SK-N-MC (cell line): ENCODE measurements around the gene GIPC2.
"Not testable (repeated sequence)": the region's sequence is repeated elsewhere in the genome, so short reads cannot be mapped to it uniquely, and the experiment has no call there.

Experiments
- DNase-seq: peaks from one replicate; pipeline ENCODE4 v3.0.0-alpha.2; 2011; ENCODE audit warnings: low read depth, low spot score
- H3K27ac ChIP-seq: fragments of 200-600 bp; sonication (generic); 2 replicates; pipeline ENCODE4 v1.5.1; 2016; ENCODE audit warnings: mixed run types
- H3K36me3 ChIP-seq: fragments of 200-600 bp; sonication (generic); 2 replicates; pipeline ENCODE4 v1.6.1; 2017; ENCODE audit warnings: antibody characterized with exemption, low read length, mixed read lengths; ENCODE audit not compliant: insufficient read depth
- H3K4me3 ChIP-seq: fragments of 200-600 bp; sonication (generic); 2 replicates; pipeline ENCODE4 v1.5.1; 2016
- H3K9ac ChIP-seq: fragments of 200-600 bp; sonication (generic); 2 replicates; pipeline ENCODE4 v1.8.0; 2017; ENCODE audit warnings: mixed run types, mixed read lengths; ENCODE audit not compliant: insufficient read length
- H3K9me3 ChIP-seq: fragments of 200-600 bp; sonication (generic); 2 replicates; pipeline ENCODE4 v1.6.1; 2017; ENCODE audit warnings: low read depth, mild to moderate bottlenecking, antibody characterized with exemption, low read length, moderate library complexity, mixed read lengths
- EZH2 ChIP-seq: fragments of 200-600 bp; sonication (generic); IDR thresholded peaks from one replicate; pipeline ENCODE4 v1.6.1; 2017; ENCODE audit warnings: antibody characterized with exemption
- FOXP2 ChIP-seq: optimal IDR thresholded peaks from 2 replicates; pipeline ENCODE3; 2011; ENCODE audit warnings: mild to moderate bottlenecking, moderate library complexity; ENCODE audit not compliant: insufficient read depth; ENCODE audit errors: extremely low read length, control extremely low read depth
- POLR2AphosphoS5 ChIP-seq: IDR thresholded peaks from 2 replicates; pipeline ENCODE4 v1.6.1; 2012; ENCODE audit warnings: mild to moderate bottlenecking, low read depth, low read length, borderline replicate concordance

The GIPC2 gene

GRCh38 chr1:78054559-78054958, 8.8 kb downstream of the GIPC2 start:
- H3K9ac ChIP-seq: no peak overlapping the region
- no peak overlapping the region for H3K4me3 ChIP-seq
- no peak overlapping the region for H3K27ac ChIP-seq
- TF ChIP-seq POLR2AphosphoS5 (no peak), EZH2 (no peak), FOXP2 (no peak)
- no peak for DNase-seq
- H3K36me3 ChIP-seq: no peaks in the 10 kb centered on the region
- H3K9me3 ChIP-seq: no peaks in the 10 kb centered on the region

GRCh38 chr1:78054972-78055371, 9.2 kb downstream of the GIPC2 start:
- H3K4me3 ChIP-seq: no peak overlapping the region
- H3K27ac ChIP-seq: no peak overlapping the region
- no peak overlapping the region for H3K9ac ChIP-seq
- no peaks in the 10 kb centered on the region for H3K36me3 ChIP-seq
- H3K9me3 ChIP-seq: no peaks in the 10 kb centered on the region
- TF ChIP-seq EZH2 (no peak), FOXP2 (no peak), POLR2AphosphoS5 (no peak)
- DNase-seq: no peak

- no peak for DNase-seq
- H3K27ac ChIP-seq: no peak overlapping the region
- H3K36me3 ChIP-seq: no peaks in the 10 kb centered on the region
- TF ChIP-seq POLR2AphosphoS5: no peak
- TF ChIP-seq FOXP2: no peak
- no peak for TF ChIP-seq EZH2
- no peak overlapping the region for H3K9ac ChIP-seq
- no peaks in the 10 kb centered on the region for H3K9me3 ChIP-seq
- no peak overlapping the region for H3K4me3 ChIP-seq
Observed at GRCh38 chr1:78055565-78056132, 9.9 kb downstream of the GIPC2 start.

- no peak for DNase-seq
- H3K9me3 ChIP-seq: no peaks in the 10 kb centered on the region
- H3K36me3 ChIP-seq: no peaks in the 10 kb centered on the region
- H3K27ac ChIP-seq: no peak overlapping the region
- TF ChIP-seq POLR2AphosphoS5: no peak
- no peak for TF ChIP-seq EZH2
- TF ChIP-seq FOXP2: no peak
- no peak overlapping the region for H3K9ac ChIP-seq
- H3K4me3 ChIP-seq: no peak overlapping the region
Observed at GRCh38 chr1:78058670-78059069, 12.9 kb downstream of the GIPC2 start.

- Histone ChIP-seq H3K4me3 (no peak overlapping the region), H3K9ac (no peak overlapping the region), H3K36me3 (no peaks in the 10 kb centered on the region), H3K27ac (no peak overlapping the region), H3K9me3 (no peaks in the 10 kb centered on the region; the same call in 1 of the 2 replicates)
- DNase-seq: no peak
- TF ChIP-seq FOXP2 (no peak), POLR2AphosphoS5 (no peak), EZH2 (no peak)
Observed at GRCh38 chr1:78060857-78061563, 15.2 kb downstream of the GIPC2 start.

GRCh38 chr1:78061825-78062523, 16.2 kb downstream of the GIPC2 start:
- no peak for TF ChIP-seq EZH2
- TF ChIP-seq POLR2AphosphoS5: no peak
- TF ChIP-seq FOXP2: no peak
- H3K27ac ChIP-seq: no peak overlapping the region

GRCh38 chr1:78064886-78065285, 19.1 kb downstream of the GIPC2 start:
- not testable (repeated sequence) for H3K9me3 ChIP-seq, H3K36me3 ChIP-seq, H3K27ac ChIP-seq, H3K4me3 ChIP-seq, DNase-seq, H3K9ac ChIP-seq

More at GRCh38 chr1:78061825-78062523, 16.2 kb downstream of the GIPC2 start:
- H3K36me3 ChIP-seq: no peaks in the 10 kb centered on the region
- H3K9ac ChIP-seq: no peak overlapping the region
- DNase-seq: no peak
- H3K4me3 ChIP-seq: no peak overlapping the region
- no peaks in the 10 kb centered on the region; the same call in 1 of the 2 replicates for H3K9me3 ChIP-seq

- H3K9me3 ChIP-seq: no peaks in the 10 kb centered on the region; the same call in 1 of the 2 replicates
- TF ChIP-seq EZH2 (no peak), POLR2AphosphoS5 (no peak), FOXP2 (no peak)
- H3K27ac ChIP-seq: no peak overlapping the region
- H3K36me3 ChIP-seq: no peaks in the 10 kb centered on the region
- DNase-seq: no peak
- H3K9ac ChIP-seq: no peak overlapping the region
- no peak overlapping the region for H3K4me3 ChIP-seq
Observed at GRCh38 chr1:78068681-78069283, 23.0 kb downstream of the GIPC2 start.

GRCh38 chr1:78069784-78070183, 24.0 kb downstream of the GIPC2 start:
- no peak for DNase-seq
- Histone ChIP-seq H3K36me3 (no peaks in the 10 kb centered on the region), H3K27ac (no peak overlapping the region), H3K4me3 (no peak overlapping the region), H3K9me3 (no peaks in the 10 kb centered on the region; the same call in 1 of the 2 replicates), H3K9ac (no peak overlapping the region)
- TF ChIP-seq FOXP2 (no peak), EZH2 (no peak), POLR2AphosphoS5 (no peak)
